ENCODE data around the gene CYB561D2.
A peak's percentile ranks its signal among the peaks of the same experiment; 100 is the strongest.

Gene CYB561D2

GRCh38 chr3:50341996-50342650 lies 8.5 kb upstream of the CYB561D2 start:
- no peak for DNase-seq

- no peak for DNase-seq
These were observed 7.6 kb upstream of the CYB561D2 start for GRCh38 chr3:50342813-50343633.

GRCh38 chr3:50345008-50345407 lies 5.7 kb upstream of the CYB561D2 start:
- DNase-seq, result no peak

GRCh38 chr3:50345586-50346234 lies 5.0 kb upstream of the CYB561D2 start, which contains the start of gene ZMYND10:
Gene ZMYND10, minus strand, starts transcription at chr3:50345732. Its CDS starts 153 bp downstream, at chr3:50345579.
- no peak for DNase-seq

- peak; percentile 29 for DNase-seq
These were observed 3.4 kb upstream of the CYB561D2 start for GRCh38 chr3:50347187-50347813.

GRCh38 chr3:50350213-50350526 lies 492 bp upstream of the CYB561D2 start:
- no peak for DNase-seq

- no peak for DNase-seq
These were observed 648 bp downstream of the CYB561D2 start for GRCh38 chr3:50351323-50351697.

- no peak for DNase-seq
These were observed 2.1 kb downstream of the CYB561D2 start for GRCh38 chr3:50352781-50353180.

GRCh38 chr3:50353245-50354004 lies 2.8 kb downstream of the CYB561D2 start:
- DNase-seq, result no peak

- no peak for DNase-seq
These were observed 3.6 kb downstream of the CYB561D2 start for GRCh38 chr3:50354186-50354764.

- no peak for DNase-seq
These were observed 4.2 kb downstream of the CYB561D2 start for GRCh38 chr3:50354850-50355249.

GRCh38 chr3:50355829-50356552 lies 5.3 kb downstream of the CYB561D2 start:
- no peak for DNase-seq

GRCh38 chr3:50356553-50356952 lies 5.9 kb downstream of the CYB561D2 start:
- no peak for DNase-seq

- DNase-seq, result no peak
These were observed 6.8 kb downstream of the CYB561D2 start for GRCh38 chr3:50357481-50357880.

GRCh38 chr3:50358355-50358910 lies 7.8 kb downstream of the CYB561D2 start:
- DNase-seq, result no peak

GRCh38 chr3:50358911-50359759 lies 8.5 kb downstream of the CYB561D2 start, which contains the start of gene TMEM115:
Gene TMEM115, minus strand, starts transcription at chr3:50359521. Its CDS starts 458 bp downstream, at chr3:50359063.
- DNase-seq, result peak; percentile 76

- DNase-seq, result no peak
These were observed 9.1 kb downstream of the CYB561D2 start for GRCh38 chr3:50359760-50360110.

- no peak for DNase-seq
These were observed 14.0 kb downstream of the CYB561D2 start for GRCh38 chr3:50364573-50365079.

GRCh38 chr3:50365080-50365841 lies 14.6 kb downstream of the CYB561D2 start:
- DNase-seq, result no peak
